Panc1 (cell line): ENCODE measurements around the gene MOB1B. TPM values are rescaled to one million over a fixed set of nuclear protein-coding genes. Genes with fewer than 3 reads are reported as not detected.

Experiments used
- ATAC-seq: fragments of 200-7000 bp; cut with Tn5 transposase; 2 replicates; pipeline ENCODE4 v1.9.1; 2020; ENCODE audit warnings: mild to moderate bottlenecking, moderate library complexity
- BruUV-seq: library from RNA; stranded (reverse); fragments of 400-500 nt; replicated peaks from 2 replicates; lab custom pipeline; 2021; lab: Mats Ljungman, UMichigan
- CTCF ChIA-PET: fragments of 300-600 bp; sonication (Branson Sonifier 250); formaldehyde crosslinking; loops from one replicate; lab custom pipeline; 2022; ENCODE audit warnings: antibody characterized with exemption; lab: Charles Lee
- POLR2A ChIA-PET: fragments of 300-600 bp; sonication (Branson Sonifier 250); formaldehyde crosslinking; loops from one replicate; lab custom pipeline; 2022; ENCODE audit warnings: antibody characterized with exemption; lab: Charles Lee
- DNase-seq: peaks from one replicate; pipeline ENCODE4 v3.0.0-alpha.2; 2010; ENCODE audit warnings: low read depth, low spot score
- H3K27ac ChIP-seq: 2 replicates; pipeline ENCODE4 v1.5.1; 2011; ENCODE audit warnings: mild to moderate bottlenecking, low read length, inconsistent platforms
- H3K27me3 ChIP-seq: fragments of 200-500 bp; sonication (Bioruptor generic); 2 replicates; pipeline ENCODE4 v1.6.0; 2014; ENCODE audit warnings: low read length, inconsistent platforms; ENCODE audit not compliant: control insufficient read depth, insufficient read depth
- H3K36me3 ChIP-seq: fragments of 200-500 bp; sonication (Bioruptor generic); 2 replicates; pipeline ENCODE4 v1.5.1; 2014; ENCODE audit warnings: inconsistent platforms, mild to moderate bottlenecking, low read length, moderate library complexity; ENCODE audit not compliant: control insufficient read depth, insufficient read depth
- H3K4me1 ChIP-seq: 2 replicates; pipeline ENCODE4 v1.5.1; 2011; ENCODE audit warnings: inconsistent platforms, mild to moderate bottlenecking, low read length, moderate library complexity; ENCODE audit not compliant: control insufficient read depth, insufficient read depth
- H3K4me3 ChIP-seq, 2 experiments: 2 replicates each; pipeline ENCODE4 v1.5.1; 2011 to 2012; ENCODE audit warnings: low read depth in 2 of 2, low read length in 2 of 2, mild to moderate bottlenecking in 2 of 2, inconsistent platforms in 1 of 2, moderate library complexity in 1 of 2
- H3K9me3 ChIP-seq: fragments of 200-500 bp; sonication (Bioruptor generic); 2 replicates; pipeline ENCODE4 v1.5.1; 2014; ENCODE audit warnings: low read depth, mild to moderate bottlenecking, inconsistent platforms, low read length, moderate library complexity; ENCODE audit not compliant: control insufficient read depth, insufficient read depth
- CTCF ChIP-seq: fragments of 450-650 bp; IDR thresholded peaks from 2 replicates; pipeline ENCODE4 v1.5.1; 2017; ENCODE audit warnings: mild to moderate bottlenecking
- POLR2AphosphoS5 ChIP-seq: IDR thresholded peaks from 2 replicates; pipeline ENCODE4 v1.6.1; 2012; ENCODE audit warnings: mild to moderate bottlenecking, low read depth, low read length, moderate library complexity
- REST ChIP-seq, 2 experiments: IDR thresholded peaks; 2 replicates each; pipeline ENCODE4 v1.6.1; 2011 to 2012; ENCODE audit warnings: low read depth in 2 of 2, control low read depth in 1 of 2, low read length in 1 of 2, mild to moderate bottlenecking in 1 of 2, moderate library complexity in 1 of 2; ENCODE audit not compliant: insufficient read depth in 1 of 2
- SIN3A ChIP-seq: IDR thresholded peaks from 2 replicates; pipeline ENCODE4 v1.6.1; 2012; ENCODE audit warnings: low read depth, mild to moderate bottlenecking, low read length, moderate library complexity, borderline replicate concordance; ENCODE audit not compliant: insufficient read depth
- TCF7L2 ChIP-seq: IDR thresholded peaks from 2 replicates; pipeline ENCODE4 v1.6.1; 2011; ENCODE audit warnings: mild to moderate bottlenecking, low read depth, low read length, inconsistent platforms
- in situ Hi-C: cut with HindIII; loops from 2 replicates; pipeline ENCODE4 v1.10.0; 2016; ENCODE audit warnings: low sequenced_read_pairs, low pct_unique_long_range_greater_than_20kb
- intact Hi-C: fragments of 100-400 bp; cut with micrococcal nuclease; formaldehyde crosslinking; loops from one replicate; pipeline ENCODE4 v1.10.0; 2022; ENCODE audit not compliant: unreplicated experiment
- total RNA-seq: library from RNA; stranded (reverse); gene quantifications from one replicate; pipeline ENCODE4 v1.2.1, GENCODE V29; 2021; ENCODE audit not compliant: unreplicated experiment

MOB1B gene
- total RNA-seq, 1 experiment from 2014 or later: 20.1 TPM

- intact Hi-C loops: no loop called here
- no TSS peak for BruUV-seq
- POLR2A ChIA-PET: no interaction called here
- H3K9me3 ChIP-seq: no peaks in the 10 kb centered on the region
- in situ Hi-C loops: no loop called here
- no peak overlapping the region for H3K27ac ChIP-seq
- H3K36me3 ChIP-seq: no peaks in the 10 kb centered on the region
- no peaks in the 10 kb centered on the region for H3K4me1 ChIP-seq
- DNase-seq (no peak), ATAC-seq (no peak)
- TF ChIP-seq POLR2AphosphoS5 (no peak), TCF7L2 (no peak), SIN3A (no peak), CTCF (no peak), REST (IDR thresholded peaks at IDR 0.05; ENCODE audit: insufficient read depth in 1 of 2, low read depth in 2 of 2, low read length in 1 of 2) (no peak)
- no peak overlapping the region for H3K4me3 ChIP-seq
- CTCF ChIA-PET: no interaction called here
- no peaks in the 10 kb centered on the region for H3K27me3 ChIP-seq
Measured at GRCh38 chr4:70893790-70894189, 8.4 kb upstream of the MOB1B start.

GRCh38 chr4:70895405-70895804 lies 6.8 kb upstream of the MOB1B start:
- H3K4me3 ChIP-seq: no peak overlapping the region
- ATAC-seq: no peak
- in situ Hi-C loops: no loop called here

More at GRCh38 chr4:70895405-70895804, 6.8 kb upstream of the MOB1B start:
- Histone ChIP-seq H3K4me1 (no peaks in the 10 kb centered on the region), H3K27me3 (no peaks in the 10 kb centered on the region), H3K36me3 (no peaks in the 10 kb centered on the region), H3K27ac (no peak overlapping the region), H3K9me3 (no peaks in the 10 kb centered on the region)
- ChIA-PET CTCF (no interaction called here), POLR2A (no interaction called here)
- intact Hi-C loops: no loop called here
- TF ChIP-seq REST (IDR thresholded peaks at IDR 0.05; ENCODE audit: insufficient read depth in 1 of 2, low read depth in 2 of 2, low read length in 1 of 2) (no peak), TCF7L2 (no peak), SIN3A (no peak), CTCF (no peak), POLR2AphosphoS5 (no peak)
- no TSS peak for BruUV-seq
- no peak for DNase-seq
